ENCODE measurements around the gene FSTL5.

FSTL5 gene

DNA sequence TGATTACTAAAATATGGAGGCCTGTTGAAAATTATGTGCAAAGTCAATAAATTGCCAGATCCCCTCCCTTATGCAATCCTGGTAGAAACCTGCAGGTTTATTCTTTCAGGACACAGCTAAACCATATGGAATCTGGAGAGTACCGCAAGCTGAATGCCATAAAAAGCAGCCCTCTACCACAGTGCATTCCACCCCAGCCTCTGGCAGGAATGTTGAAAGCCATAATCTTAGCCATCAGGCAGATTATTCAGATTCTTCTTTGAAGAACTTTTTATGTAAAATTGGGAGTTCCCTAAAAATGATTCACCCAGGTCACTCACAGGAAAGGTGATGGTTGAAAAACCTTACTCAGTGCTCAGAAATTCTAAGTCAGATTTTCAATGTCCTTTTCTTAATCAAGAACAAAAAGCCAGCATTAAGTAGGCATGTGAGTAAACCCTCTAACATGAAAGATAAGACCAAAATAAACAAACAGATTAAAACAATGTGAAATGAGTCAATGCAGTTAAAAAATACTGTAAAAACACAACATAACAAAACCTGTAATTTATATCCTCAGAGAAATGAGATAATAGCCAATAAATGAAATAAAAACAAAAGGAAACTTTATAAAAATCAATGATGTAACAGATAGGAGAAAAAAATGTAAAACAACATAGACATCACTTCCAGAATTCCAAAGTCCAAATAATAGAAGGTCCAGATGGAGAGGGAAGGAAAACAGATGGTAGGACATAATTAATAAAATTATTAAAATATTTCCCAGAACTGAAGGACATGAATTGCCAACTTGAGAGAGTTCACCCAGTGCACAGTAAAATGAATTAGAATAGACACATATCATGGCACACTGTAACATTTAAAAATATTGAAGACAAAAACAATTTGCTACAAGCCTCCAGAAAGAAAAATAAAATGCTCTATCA is 226.9 kb downstream of the FSTL5 start:
- peak; percentile 0 for DNase-seq (ENCODE audit: low spot score)

DNA sequence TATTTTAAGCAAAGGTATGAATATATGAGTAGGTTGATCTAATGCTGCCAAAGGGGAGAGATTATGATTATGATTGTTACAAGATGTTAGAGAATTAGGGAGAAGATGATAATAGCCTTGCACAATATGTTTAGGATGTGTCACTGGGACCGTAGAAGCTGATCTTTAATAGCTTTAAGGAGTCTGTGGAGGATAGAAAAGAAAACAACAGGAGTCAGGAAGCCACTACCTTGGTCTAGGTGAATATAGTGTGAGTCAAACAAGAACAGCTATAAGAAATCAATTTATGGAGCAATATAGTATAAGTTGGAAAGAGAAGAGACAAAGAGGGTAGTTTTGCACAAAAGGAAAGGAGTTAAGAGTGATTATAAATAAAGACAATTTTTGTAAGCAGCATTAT is 232.7 kb downstream of the FSTL5 start:
- no peak for DNase-seq (ENCODE audit: low spot score)

DNA sequence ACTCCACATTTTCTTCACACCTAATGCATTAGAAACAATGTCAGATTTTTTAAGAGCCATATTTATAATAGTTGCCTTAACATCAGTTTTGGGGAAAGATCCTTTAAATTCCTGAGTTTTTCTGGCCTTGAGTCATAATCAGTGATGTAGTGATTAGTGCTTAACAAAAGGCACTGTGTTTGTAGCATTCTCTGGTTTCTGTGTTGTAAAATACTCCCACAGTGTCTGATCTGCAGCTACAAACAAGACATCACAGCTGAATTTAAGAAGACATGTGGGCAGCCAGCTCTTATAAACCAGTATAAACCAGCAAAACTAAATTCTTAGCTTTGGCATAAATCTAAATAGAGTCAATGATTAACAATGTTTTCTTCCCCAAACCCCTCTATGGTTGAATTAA is 233.8 kb downstream of the FSTL5 start:
- DNase-seq (ENCODE audit: low spot score): no peak

DNA sequence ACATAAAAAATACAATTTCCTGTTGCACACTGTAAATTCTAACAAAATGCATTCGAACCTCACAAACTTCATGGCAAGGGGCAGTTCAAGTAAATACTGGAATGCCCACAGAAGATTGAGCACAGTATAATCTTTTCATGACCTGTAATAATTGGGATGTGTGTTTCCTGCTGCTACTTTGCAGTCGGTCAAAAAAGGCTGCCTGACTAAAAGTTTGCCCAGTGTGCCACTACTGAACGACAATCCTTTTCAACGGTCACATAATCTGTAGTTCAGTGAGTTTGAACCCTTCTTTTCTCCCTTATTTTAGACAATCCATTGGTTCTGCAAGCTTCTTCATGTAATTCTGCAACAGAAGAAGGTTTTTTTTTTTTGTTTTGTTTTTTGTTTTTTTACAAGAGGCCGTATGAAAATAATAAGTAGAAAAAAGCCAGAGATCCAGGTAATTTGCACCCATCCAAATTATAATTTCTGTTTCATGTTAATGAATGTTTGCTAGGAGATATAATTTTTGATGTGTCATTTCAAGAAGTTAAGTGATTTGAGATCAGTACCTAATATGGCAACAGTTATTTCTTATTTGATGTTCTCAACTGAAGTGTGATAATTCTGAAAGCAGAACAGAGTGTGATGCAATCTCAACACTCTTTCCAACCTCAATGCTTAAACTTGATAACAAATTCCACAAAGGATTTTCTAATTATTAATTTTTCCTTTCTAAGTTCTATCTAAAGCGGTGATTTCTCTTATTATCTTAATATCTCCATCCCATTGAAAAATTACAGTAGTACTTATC is 237.6 kb downstream of the FSTL5 start:
- no peak for DNase-seq (ENCODE audit: low spot score)

DNA sequence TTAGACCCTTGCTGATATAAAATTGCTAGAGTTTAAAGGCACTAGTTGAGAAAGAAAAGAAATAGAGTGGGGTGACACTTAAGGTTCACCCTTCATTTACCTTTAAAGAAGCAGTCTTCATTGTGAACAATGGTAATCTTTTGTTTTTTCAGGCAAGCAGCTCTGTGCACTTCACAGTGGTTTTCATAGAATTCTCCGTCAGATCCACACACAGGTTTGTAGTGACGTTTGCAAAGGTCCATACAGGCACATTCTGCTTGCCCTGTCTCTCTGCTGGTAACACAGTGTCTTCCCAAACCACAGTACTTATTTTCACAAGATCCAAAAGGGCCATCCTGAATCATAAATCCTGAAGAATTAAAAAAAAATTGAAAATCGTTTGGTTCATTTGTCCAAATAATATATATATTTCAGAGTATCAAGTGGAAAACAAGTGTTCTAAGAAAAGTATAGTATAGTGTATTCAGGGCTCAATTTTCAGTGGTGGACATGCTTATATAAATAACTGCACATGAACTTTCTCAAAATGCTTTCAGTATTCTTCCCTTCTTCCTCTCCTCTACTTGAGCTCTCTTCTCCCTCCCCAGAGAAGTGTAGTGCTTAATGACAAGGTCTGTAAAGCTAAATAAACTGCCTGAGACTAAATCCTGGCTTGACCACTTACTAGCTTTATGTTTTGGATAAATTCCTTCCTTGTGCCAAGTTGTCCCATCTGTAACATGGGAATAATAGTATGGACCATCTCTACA is 243.3 kb downstream of the FSTL5 start:
- no peak for DNase-seq (ENCODE audit: low spot score)

DNA sequence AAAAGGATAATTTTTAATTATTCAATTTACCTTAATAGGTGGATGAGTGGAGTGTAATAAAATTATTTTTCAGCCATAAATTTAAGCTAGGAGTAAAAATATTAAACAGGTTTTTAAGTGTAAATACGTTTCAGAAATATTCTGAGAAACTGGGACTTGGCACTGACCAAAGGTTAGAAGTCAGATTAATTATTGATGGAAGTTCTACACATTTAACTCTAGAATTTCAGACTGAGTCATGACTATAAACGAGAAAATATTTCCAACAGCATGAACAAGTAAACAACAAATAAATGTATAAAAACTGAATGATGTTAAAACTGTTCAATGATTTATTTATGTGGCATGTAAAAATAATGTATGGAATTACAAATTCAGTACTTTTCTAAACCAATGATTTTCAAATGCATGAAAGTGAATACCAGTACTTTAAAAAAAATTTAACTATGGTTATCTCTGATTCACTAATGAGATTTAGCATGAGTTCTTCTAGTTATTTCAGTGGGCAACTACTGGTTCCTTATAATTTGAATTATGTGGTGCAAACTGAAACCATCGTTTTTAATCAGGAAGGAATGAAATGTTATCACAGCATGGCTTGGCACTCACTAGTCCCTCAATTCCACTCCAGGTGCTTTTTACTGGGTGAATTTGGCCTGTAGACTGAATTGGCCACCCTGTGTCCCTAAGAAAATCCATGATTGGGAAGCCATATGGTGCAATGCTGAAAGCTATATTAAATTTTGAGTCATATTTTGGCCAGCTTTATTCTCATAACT is 244.2 kb downstream of the FSTL5 start:
- no peak for DNase-seq (ENCODE audit: low spot score)

DNA sequence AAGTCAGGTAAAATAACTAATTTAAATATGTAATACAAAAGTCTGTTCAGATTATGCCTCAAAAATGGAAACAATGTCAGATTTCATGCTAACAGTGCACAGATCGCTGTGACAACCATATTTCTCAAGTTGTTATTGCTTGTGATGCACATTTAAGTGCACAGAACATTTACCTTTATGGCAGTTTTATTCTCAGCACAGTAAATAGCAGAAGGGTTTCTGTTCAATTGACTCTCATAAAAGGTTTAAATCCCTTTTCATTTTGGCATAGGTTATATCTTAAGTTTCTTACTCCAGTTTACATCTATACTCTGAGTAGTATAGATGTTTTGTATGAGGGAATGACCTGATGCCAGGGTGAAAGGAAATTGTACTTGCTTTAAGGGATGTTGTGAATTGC is 247.8 kb downstream of the FSTL5 start:
- no peak for DNase-seq (ENCODE audit: low spot score)

DNA sequence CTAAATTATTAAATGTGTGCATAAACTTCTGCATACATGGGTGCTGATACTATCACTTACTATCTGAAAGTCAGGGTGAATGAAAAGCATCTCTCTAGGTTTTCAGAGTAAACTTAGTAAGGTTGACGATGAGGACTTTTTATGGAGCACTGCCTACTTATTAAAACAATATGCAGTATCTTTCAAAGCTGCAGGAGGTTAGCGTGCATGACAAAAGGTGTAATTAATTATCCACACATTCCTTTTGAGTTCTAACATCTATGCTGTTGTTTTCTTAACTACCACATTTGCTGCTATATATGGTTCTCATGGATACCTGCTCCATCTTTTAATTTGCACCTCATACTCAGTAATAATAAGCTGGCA is 256.2 kb downstream of the FSTL5 start:
- DNase-seq (ENCODE audit: low spot score): no peak

DNA sequence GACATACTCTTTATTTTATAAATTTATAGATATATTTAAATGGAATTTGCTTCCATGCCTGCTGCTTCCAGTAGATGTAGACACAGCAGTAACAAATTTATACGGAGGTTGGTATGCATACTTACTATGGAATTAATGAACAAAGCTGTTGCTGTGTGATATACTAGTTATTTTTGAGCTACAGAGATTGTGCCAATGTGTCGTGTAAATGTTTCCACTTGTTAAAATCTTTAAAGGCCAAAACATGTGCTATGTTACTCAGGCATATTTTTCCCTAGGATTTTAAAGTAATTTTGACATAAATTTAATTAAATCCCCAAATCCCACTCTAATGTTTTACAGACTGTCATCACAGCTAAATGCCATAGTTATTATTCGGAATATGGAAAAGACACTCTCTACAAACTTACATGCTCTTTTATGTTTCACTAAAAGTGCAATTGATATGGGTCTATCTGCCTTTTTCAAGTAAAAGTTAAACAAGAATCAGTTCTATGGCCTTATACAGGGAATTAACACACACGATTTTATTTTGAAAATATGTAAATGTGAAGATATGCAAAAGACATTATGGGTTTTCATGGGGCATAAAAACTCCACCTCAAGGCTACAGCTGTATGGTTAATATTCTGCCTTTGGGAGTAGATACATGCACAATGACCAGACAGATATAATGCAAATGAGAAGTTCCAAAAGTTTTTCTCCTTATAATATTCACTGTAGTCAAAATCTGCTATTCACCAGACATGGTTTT is 256.8 kb downstream of the FSTL5 start:
- no peak for DNase-seq (ENCODE audit: low spot score)

DNA sequence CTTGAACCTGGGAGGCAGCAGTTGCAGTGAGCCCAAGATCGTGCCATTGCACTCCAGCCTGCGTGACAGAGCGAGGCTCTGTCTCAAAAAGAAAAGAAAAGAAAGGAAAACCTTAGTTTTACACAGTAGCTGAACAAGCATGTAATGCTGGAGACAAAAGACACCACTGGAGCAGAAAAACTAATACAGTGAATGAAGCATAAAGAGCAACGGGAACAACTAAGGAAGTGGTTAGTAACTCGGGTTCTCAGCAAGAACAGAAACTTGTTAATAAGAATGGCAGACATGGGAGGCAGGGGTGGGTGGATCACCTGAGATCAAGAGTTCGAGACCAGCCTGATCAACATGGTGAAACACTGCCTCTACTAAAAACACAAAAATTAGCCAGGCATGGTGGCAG is 263.7 kb downstream of the FSTL5 start:
- DNase-seq (ENCODE audit: low spot score): no peak

DNA sequence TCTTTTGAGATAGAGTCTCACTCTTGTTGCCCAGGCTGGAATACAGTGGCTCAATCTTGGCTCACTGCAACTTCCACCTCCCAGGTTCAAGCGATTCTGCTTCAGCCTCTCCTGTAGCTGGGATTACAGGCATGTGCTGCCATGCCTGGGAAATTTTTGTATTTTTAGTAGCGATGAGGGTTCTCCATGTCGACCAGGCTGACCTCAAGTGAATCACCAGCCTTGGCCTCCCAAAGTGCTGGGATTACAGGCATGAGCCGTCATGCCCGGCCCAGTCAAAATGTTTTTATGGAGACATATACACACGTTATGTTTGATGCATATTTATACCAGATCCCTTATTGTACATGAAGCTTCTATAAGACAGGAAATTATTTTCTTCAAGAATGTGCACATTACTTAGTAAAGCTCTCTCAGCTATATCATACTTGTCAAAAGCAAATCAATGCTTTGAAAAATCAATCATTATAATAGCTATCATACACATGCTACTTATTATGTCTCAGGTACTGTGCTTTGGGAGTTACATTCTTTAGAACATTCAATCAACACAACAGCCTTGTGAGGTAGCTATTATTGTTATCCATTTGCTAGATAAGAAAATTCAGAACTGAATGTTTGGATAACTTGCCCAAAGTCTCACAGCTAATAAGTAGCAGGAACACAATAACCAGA is 269.2 kb downstream of the FSTL5 start:
- no peak for DNase-seq (ENCODE audit: low spot score)

DNA sequence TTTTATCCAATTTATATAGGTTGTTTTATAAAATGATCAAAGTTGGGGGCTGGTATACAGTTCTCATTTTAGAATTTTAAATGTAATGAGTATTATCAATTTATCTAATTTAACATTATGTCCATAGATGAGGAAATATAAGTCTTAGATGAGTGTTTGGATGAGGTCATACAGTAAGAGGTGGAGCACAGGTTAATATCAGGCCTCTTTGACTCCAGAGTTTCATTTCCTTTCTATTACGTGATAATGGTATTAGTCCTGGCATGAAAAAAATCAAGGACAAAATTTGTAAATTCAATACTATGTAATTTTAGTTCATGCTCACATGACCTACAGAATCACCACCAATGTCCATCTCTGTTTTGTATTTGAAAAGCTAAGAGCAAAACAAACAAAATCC is 269.8 kb downstream of the FSTL5 start:
- no peak for DNase-seq (ENCODE audit: low spot score)

DNA sequence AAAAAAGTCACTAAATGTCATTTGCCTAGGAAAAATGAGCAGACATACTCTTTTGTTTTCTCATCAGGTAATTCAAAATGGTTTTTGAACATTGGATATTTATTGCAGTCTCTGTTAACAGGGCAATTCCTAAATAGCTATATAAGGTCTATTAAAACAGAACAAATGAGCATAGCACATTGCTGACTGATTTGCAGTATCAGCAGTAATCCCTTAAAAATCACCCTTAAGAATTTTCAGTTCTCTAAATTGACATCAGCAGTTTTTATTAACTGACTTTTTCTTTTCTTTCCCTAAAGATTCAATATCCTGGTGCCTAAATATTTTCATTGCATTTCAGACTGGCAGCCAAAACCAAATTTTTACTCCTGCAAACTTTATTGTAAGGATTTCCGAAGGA is 270.2 kb downstream of the FSTL5 start:
- no peak for DNase-seq (ENCODE audit: low spot score)

DNA sequence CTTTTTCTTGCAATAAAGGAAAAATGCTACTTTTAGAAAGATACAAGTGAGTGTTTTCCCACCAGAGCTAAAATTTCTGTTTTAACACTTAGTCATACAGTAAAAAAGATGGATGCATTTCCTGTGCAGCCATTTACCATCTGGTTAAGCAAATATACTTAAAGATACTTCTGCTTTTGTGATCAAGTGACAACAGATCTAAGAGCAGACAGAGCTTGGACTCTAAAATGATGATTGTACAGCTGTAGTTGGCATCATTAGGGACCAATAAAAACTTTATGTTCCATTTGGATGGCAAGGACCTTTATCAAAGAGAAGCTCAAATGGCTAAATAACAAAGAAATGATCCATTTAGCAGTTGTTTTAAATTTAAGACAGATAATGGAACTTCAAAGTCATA is 270.8 kb downstream of the FSTL5 start:
- no peak for DNase-seq (ENCODE audit: low spot score)

DNA sequence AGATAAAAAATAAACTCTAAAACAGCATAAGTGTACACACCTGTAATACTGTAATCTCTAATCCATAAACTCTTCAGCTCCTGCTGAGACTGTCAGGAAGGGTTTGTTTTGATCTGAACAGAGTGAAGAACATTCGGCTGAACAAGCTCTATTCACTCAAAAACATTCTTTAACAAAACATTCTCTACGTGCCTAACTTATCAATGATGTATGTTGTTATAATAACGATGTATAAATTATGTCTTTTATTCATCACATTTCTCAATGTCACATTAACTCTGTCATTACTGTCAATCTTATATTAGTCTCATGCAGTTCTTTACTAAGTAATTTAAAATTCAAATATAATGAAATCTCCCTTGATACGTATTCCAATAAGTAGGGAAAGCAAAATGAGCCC is 280.6 kb downstream of the FSTL5 start:
- no peak for DNase-seq (ENCODE audit: low spot score)

DNA sequence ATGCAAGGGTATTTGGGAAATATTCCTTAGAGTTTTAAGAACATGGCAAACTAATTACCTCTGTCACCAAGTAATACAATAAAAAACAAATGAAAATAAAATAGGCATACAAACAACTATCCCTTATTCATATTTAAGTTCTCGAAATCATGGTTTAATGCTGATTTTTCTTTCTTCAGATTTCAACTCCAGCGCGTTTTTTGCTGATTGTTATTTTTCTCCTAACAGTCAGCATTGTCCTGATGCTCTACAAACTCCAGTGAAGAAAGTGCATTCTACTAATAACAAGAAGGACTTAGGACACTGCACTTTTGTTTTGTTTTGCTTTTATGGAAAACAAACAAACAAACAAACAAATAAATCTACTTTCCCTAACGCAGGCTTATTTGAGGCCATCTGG is 282.4 kb downstream of the FSTL5 start:
- no peak for DNase-seq (ENCODE audit: low spot score)

DNA sequence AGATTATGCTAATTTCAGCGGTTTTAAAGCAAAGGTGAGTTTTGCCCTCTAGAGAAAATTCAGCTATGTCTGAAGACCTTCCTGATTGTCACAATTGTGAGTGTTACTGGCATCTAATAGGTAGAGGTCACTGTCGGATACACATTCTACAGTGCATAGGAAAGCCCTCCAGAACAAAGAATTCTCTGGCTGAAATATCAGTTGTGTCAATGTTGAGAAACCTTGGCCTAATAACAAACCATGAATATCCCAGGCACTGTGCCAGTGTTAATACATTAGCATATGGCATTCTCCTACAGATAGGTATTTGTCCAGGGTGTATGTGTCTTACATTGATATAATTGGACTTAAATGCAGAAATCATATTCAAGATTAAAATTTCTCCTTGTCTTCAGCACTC is 294.3 kb downstream of the FSTL5 start:
- no peak for DNase-seq (ENCODE audit: low spot score)

DNA sequence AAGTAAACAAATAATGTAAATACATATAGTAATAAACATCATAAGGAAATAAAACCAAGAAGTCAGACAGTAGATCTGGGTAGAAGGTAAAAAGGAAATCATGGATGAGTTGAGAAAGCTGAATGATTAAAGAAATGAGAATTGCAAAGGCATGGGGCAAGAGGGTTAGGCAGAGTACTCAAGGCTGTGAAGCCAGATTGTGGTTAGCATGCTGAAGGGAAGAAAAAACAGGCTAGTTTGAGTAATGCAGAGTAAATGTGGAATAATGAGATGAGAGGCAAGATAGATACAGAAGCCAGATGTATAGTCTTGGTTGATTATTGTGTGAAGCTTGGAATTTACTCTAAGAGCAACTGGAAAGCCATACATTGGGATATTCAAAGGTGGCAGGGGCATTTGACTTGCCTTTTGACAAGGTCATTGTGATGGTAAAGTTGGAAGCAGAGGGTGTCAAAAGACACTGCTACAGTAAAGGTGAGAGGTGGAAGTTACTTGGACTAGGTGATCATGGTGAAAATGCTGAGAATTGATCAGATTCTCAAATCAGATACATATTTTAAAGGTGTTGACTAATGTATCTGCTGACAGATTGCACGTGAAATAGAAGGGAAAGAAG is 307.0 kb downstream of the FSTL5 start:
- DNase-seq (ENCODE audit: low spot score): no peak

DNA sequence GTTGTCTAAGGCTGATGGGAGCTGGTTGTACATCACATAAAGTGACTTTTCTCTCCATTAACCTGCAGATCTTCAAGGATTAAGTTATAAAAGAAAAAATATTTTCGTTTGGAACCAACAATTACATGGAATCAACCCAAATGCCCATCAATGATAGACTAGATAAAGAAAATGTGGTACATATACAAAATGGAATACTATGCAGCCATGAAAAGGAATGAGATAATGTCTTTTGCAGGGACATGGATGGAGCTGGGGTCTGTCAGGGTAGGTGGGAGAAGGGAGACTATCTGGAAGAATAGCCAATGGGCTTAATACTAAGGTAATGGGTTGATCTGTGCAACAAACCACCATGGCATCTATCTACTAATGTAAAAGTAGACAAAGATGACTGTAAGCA is 313.2 kb downstream of the FSTL5 start:
- no peak for DNase-seq (ENCODE audit: low spot score)

DNA sequence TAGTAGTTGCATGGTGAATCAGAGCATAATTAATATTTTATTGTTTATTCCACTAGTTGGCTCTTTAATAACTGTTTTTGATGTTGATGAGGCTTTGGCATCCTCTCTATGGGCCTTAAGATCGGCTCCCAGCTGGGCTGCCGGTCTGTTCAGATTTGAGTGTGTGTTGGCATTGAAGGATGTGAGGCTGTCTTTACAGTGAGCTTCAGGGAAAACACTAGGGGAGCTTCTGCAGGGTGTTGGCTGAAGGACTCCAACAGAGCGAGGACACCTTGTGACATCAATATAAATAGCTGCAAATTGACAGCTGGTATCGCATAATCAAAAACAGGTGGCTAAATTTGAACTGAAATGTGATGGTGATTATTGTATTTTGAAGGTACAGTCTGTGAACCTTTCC is 322.0 kb downstream of the FSTL5 start:
- no peak for DNase-seq (ENCODE audit: low spot score)

All from SW480 (cell line).